Measurements from ENCODE around the gene DDX11. TPM values are rescaled to one million over a fixed set of nuclear protein-coding genes. Genes with fewer than 3 reads are reported as not detected.
"Not testable (repeated sequence)": the region's sequence is repeated elsewhere in the genome, so short reads cannot be mapped to it uniquely, and the experiment has no call there.

The DDX11 gene
- polyA plus RNA-seq, 1 donor from 2014 or later: 9.8 TPM

DNA sequence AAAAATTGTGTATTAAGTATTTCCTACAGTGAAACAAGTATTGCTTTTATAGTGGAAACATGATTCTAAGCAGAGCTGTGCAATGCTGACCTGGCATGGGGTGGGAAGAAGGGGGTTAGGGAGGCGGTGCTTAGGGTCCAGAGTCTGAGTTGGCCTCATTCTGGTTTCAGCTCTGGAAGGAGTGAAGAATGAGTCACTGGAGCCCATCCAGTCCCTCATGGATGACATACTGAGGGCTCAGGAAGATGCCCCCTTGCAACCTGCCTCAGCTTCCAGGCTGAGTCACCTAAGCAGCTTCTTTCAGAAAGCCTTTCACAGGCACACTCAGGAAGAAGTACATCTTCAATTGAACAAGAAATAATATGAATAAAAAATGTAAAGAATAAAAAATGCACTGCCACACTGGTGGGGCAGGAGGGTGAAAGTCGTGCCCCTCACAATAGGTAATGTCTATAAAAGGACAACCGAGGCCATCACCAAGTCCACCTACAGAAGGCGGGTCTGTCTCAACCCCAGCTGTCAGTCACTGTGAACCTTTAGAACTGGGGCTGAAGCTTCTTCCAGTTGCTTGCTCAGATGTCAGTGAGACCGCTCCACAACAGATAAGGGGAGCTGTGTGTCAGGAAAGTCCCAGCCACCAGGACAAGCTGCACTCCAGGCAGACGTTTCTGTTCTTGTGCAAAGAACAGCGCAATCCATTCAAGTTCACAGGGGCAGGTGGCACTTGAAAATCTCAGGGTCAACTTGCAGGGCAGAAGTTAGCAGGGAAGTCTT is 20.8 kb upstream of the DDX11 start:
- H3K79me2 ChIP-seq (replicated peaks; ENCODE audit: insufficient read depth, low read length); H4K20me1 ChIP-seq (ENCODE audit: insufficient read depth); H3K27ac ChIP-seq (ENCODE audit: low read length); H3K4me3 ChIP-seq (ENCODE audit: low read length); H3K27me3 ChIP-seq (ENCODE audit: insufficient read depth, low read depth, low read length); H3K36me3 ChIP-seq (ENCODE audit: insufficient read depth, low read length); H3K9me3 ChIP-seq (ENCODE audit: low read length); H3F3A ChIP-seq (ENCODE audit: insufficient read depth, low read length, poor library complexity, severe bottlenecking); H3K9ac ChIP-seq (ENCODE audit: low read length); H3K9me2 ChIP-seq (ENCODE audit: insufficient read depth, low read length); H3K4me2 ChIP-seq (ENCODE audit: low read length); H2AFZ ChIP-seq (ENCODE audit: low read depth, low read length): not testable (repeated sequence)

DNA sequence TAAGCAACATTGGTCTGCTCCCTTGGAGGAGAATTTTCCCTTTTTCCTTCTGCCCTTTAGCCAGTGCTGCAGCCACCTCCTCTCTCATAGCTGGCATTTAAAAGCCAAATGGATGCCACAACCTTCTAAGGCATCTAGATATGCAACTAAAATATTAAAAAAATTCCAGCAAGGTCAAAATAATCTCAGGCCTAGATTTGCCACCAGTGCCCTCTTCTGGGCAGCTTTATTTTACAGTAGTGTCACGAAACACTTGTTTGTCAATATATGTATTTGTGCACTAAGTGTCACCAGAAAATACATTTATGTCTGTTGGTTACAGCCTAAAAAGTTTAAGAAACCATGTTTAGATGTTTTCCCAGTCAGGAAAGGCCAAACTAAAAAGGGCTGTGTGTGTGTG is 19.7 kb upstream of the DDX11 start:
- not testable (repeated sequence) for H3K27me3 ChIP-seq (ENCODE audit: insufficient read depth, low read depth, low read length); H2AFZ ChIP-seq (ENCODE audit: low read depth, low read length); H3K9me3 ChIP-seq (ENCODE audit: low read length); H3K27ac ChIP-seq (ENCODE audit: low read length); H4K20me1 ChIP-seq (ENCODE audit: insufficient read depth); H3K4me2 ChIP-seq (ENCODE audit: low read length); H3K4me3 ChIP-seq (ENCODE audit: low read length); H3K9me2 ChIP-seq (ENCODE audit: insufficient read depth, low read length); H3K9ac ChIP-seq (ENCODE audit: low read length); H3F3A ChIP-seq (ENCODE audit: insufficient read depth, low read length, poor library complexity, severe bottlenecking); H3K79me2 ChIP-seq (replicated peaks; ENCODE audit: insufficient read depth, low read length); H3K36me3 ChIP-seq (ENCODE audit: insufficient read depth, low read length)

DNA sequence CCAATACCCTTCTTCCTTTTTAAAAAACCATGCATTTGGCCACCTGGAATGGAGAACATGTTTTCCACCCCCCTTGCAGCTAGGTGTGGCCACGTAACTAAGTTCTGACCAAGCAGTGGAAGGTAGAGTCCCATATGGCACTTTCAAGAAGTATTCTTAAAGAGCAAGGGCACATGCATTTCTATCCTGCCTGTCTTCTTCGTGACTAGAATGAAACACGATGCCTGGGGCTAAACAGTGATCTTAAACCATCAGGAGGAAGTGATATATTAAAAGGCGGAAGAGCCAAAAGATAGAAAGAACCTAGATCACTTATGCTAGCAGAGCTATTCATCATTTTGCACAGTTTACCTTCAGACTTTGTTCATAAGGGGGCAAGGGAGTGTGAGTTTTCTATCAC is 16.0 kb upstream of the DDX11 start:
- Histone ChIP-seq H3K36me3 (ENCODE audit: insufficient read depth, low read length) (no peaks in the 10 kb centered on the region), H3K27ac (ENCODE audit: low read length) (no peak overlapping the region), H3F3A (ENCODE audit: insufficient read depth, low read length, poor library complexity, severe bottlenecking) (no peaks in the 10 kb centered on the region), H3K4me2 (ENCODE audit: low read length) (no peak overlapping the region), H3K9me2 (ENCODE audit: insufficient read depth, low read length) (no peaks in the 10 kb centered on the region), H4K20me1 (ENCODE audit: insufficient read depth) (no peaks in the 10 kb centered on the region), H3K9ac (ENCODE audit: low read length) (no peak overlapping the region), H3K79me2 (replicated peaks; ENCODE audit: insufficient read depth, low read length) (no peaks in the 10 kb centered on the region), H3K27me3 (ENCODE audit: insufficient read depth, low read depth, low read length) (no peaks in the 10 kb centered on the region), H3K9me3 (ENCODE audit: low read length) (no peaks in the 10 kb centered on the region), H2AFZ (ENCODE audit: low read depth, low read length) (no peak overlapping the region), H3K4me3 (ENCODE audit: low read length) (no peak overlapping the region)
- TF ChIP-seq MXI1 (conservative IDR thresholded peaks at IDR 0.05; ENCODE audit: poor library complexity, severe bottlenecking) (no peak), POLR2AphosphoS5 (IDR thresholded peaks at IDR 0.05) (no peak), SMC3 (conservative IDR thresholded peaks at IDR 0.05; ENCODE audit: poor library complexity) (no peak)
- TF ChIP-seq, protein P1, sequence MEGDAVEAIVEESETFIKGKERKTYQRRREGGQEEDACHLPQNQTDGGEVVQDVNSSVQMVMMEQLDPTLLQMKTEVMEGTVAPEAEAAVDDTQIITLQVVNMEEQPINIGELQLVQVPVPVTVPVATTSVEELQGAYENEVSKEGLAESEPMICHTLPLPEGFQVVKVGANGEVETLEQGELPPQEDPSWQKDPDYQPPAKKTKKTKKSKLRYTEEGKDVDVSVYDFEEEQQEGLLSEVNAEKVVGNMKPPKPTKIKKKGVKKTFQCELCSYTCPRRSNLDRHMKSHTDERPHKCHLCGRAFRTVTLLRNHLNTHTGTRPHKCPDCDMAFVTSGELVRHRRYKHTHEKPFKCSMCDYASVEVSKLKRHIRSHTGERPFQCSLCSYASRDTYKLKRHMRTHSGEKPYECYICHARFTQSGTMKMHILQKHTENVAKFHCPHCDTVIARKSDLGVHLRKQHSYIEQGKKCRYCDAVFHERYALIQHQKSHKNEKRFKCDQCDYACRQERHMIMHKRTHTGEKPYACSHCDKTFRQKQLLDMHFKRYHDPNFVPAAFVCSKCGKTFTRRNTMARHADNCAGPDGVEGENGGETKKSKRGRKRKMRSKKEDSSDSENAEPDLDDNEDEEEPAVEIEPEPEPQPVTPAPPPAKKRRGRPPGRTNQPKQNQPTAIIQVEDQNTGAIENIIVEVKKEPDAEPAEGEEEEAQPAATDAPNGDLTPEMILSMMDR (IDR thresholded peaks at IDR 0.05; ENCODE audit: poor library complexity, severe bottlenecking): no peak

DNA sequence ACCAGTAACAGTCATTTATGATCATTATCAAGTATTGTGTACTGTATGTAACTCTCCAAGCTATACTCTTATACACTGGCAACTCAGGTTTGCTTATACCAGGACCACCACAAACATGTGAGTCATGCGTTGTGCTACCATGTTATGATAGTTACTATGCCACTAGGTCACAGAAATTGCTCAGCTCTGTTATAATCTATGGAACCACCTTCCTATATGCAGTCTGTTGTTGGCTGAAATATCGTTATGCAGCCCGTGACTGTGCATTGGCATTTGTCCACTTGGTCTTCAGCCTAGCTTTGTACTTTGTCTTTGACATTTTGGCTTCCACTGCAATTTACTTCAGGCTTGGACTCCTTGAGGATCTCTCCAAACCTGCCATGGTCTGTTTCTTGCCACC is 7.5 kb upstream of the DDX11 start:
- H3K27ac ChIP-seq (ENCODE audit: low read length); H3K27me3 ChIP-seq (ENCODE audit: insufficient read depth, low read depth, low read length); H3K4me3 ChIP-seq (ENCODE audit: low read length); H3K79me2 ChIP-seq (replicated peaks; ENCODE audit: insufficient read depth, low read length); H3K36me3 ChIP-seq (ENCODE audit: insufficient read depth, low read length); H4K20me1 ChIP-seq (ENCODE audit: insufficient read depth); H3F3A ChIP-seq (ENCODE audit: insufficient read depth, low read length, poor library complexity, severe bottlenecking); H3K9ac ChIP-seq (ENCODE audit: low read length); H2AFZ ChIP-seq (ENCODE audit: low read depth, low read length); H3K9me2 ChIP-seq (ENCODE audit: insufficient read depth, low read length); H3K4me2 ChIP-seq (ENCODE audit: low read length); H3K9me3 ChIP-seq (ENCODE audit: low read length): not testable (repeated sequence)

DNA sequence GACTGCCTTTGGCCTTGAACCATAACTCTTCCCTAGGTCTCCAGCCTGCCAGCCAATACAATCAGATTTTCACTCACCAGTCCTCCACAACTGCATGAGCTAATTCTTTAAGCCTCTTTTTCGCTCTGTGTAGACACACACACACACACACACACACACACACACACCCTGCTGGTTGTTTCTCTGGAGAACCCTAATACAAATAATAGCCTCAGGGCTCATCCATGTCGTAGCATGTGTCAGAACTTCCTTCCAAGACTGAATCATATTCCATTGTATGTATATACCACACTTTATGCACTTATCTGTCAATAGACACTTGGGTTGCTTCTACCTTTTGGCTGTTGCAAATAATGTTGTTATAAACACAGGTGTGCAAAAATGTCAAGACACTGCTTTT is 6.0 kb upstream of the DDX11 start:
- H3K4me2 ChIP-seq (ENCODE audit: low read length); H4K20me1 ChIP-seq (ENCODE audit: insufficient read depth); H3K9me3 ChIP-seq (ENCODE audit: low read length); H2AFZ ChIP-seq (ENCODE audit: low read depth, low read length); H3K9ac ChIP-seq (ENCODE audit: low read length); H3K36me3 ChIP-seq (ENCODE audit: insufficient read depth, low read length); H3K79me2 ChIP-seq (replicated peaks; ENCODE audit: insufficient read depth, low read length); H3K27me3 ChIP-seq (ENCODE audit: insufficient read depth, low read depth, low read length); H3K27ac ChIP-seq (ENCODE audit: low read length); H3K9me2 ChIP-seq (ENCODE audit: insufficient read depth, low read length); H3K4me3 ChIP-seq (ENCODE audit: low read length); H3F3A ChIP-seq (ENCODE audit: insufficient read depth, low read length, poor library complexity, severe bottlenecking): not testable (repeated sequence)

DNA sequence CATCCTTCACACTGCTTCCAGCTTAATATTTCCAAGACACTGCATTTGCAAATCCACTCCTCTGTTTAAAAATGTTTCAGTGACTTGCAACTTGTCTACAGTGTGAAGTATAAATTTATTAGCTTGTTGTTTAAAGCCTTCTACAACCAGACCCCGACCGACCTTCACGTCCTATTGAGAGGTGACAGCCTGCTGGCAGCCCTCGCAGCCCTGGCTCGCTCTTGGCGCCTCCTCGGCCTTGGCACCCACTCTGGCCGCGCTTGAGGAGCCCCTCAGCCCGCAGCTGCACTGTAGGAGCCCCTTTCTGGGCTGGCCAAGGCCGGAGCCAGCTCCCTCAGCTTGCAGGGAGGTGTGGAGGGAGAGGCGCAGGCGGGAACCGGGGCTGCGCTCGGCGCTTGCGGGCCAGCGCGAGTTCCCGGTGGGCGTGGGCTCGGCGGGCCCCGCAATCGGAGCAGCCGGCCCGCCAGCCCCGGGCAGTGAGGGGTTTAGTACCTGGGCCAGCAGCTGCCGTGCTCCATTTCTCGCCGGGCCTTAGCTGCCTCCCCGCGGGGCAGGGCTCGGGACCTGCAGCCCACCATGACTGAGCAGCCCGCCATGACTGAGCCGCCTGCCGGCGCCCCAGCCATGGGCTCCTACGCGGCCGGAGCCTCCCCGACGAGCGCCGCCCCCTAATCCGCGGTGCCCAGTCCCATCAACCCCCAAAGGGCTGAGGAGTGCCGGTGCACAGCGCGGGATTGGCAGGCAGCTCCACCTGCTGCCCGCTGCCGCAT is 2.5 kb upstream of the DDX11 start:
- not testable (repeated sequence) for H3K27me3 ChIP-seq (ENCODE audit: insufficient read depth, low read depth, low read length); H3K36me3 ChIP-seq (ENCODE audit: insufficient read depth, low read length); H3K4me3 ChIP-seq (ENCODE audit: low read length); H3K79me2 ChIP-seq (replicated peaks; ENCODE audit: insufficient read depth, low read length); H3F3A ChIP-seq (ENCODE audit: insufficient read depth, low read length, poor library complexity, severe bottlenecking); H3K27ac ChIP-seq (ENCODE audit: low read length); H3K4me2 ChIP-seq (ENCODE audit: low read length); H3K9me3 ChIP-seq (ENCODE audit: low read length); H3K9ac ChIP-seq (ENCODE audit: low read length); H4K20me1 ChIP-seq (ENCODE audit: insufficient read depth); H2AFZ ChIP-seq (ENCODE audit: low read depth, low read length); H3K9me2 ChIP-seq (ENCODE audit: insufficient read depth, low read length)

Data from neural cell (in vitro differentiated cells).